Measurements from ENCODE around the gene ATRNL1. TPM values are rescaled to one million over a fixed set of nuclear protein-coding genes. Genes with fewer than 3 reads are reported as not detected.

ATRNL1 gene
- total RNA-seq, 4 donors from 2014 or later, result 0.34 to 1.1 (median 0.55) TPM

DNA sequence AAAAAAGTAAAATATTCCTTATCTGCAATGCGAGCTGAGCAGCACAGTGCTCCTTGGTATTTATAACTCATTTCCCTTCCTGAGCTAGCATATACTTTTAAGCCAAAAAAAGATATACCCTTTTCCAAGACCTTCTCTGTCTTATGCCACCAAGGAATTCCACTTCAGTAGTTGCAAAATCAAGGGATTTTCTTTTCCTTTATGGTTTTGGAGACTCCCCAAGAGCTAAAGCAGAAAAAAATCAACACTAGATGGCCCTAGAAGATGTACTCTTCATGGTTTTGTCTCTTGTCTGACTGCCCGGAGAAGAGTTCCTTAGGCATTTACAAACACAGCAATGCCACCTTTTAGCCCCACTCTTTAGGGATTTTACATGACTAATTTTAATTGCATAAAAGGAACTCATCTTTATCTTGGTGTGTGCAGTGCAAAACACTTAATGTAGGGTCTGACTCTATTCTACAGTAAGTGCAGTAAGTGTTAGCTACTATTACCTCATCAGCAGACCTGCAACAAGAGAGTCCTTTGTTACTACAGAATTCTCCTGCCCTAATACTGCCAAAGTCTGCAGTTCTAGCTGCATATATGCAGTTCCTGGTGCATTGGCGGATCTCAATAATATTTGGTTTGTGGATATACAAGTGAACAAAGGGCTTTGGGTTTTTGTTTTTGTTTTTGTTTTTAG, 736.5 kb downstream of the ATRNL1 start:
- 46 to 57% methylated on average over 3 of the region's 3 CpGs for WGBS, 2 donors
- no peak for TF ChIP-seq POLR2A (IDR thresholded peaks at IDR 0.05)
- TF ChIP-seq, protein P1, sequence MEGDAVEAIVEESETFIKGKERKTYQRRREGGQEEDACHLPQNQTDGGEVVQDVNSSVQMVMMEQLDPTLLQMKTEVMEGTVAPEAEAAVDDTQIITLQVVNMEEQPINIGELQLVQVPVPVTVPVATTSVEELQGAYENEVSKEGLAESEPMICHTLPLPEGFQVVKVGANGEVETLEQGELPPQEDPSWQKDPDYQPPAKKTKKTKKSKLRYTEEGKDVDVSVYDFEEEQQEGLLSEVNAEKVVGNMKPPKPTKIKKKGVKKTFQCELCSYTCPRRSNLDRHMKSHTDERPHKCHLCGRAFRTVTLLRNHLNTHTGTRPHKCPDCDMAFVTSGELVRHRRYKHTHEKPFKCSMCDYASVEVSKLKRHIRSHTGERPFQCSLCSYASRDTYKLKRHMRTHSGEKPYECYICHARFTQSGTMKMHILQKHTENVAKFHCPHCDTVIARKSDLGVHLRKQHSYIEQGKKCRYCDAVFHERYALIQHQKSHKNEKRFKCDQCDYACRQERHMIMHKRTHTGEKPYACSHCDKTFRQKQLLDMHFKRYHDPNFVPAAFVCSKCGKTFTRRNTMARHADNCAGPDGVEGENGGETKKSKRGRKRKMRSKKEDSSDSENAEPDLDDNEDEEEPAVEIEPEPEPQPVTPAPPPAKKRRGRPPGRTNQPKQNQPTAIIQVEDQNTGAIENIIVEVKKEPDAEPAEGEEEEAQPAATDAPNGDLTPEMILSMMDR (IDR thresholded peaks at IDR 0.05), result no peak
- DNase-seq (ENCODE audit: low spot score in 2 of 2), result no peak
- no peak overlapping the region for H3K4me3 ChIP-seq (ENCODE audit: low read depth, poor library complexity, severe bottlenecking)
- intact Hi-C loops (cut with DNase I; ENCODE audit: low total_unique reads), result loop anchor here (5.0 kb wide), 1 partner anchor 402 kb away; no protein-coding TSS in a partner anchor

- WGBS, 2 donors, result 62 to 76% methylated on average over 3 of the region's 3 CpGs
- H3K4me3 ChIP-seq (ENCODE audit: low read depth, poor library complexity, severe bottlenecking), result no peak overlapping the region
- no peak for DNase-seq (ENCODE audit: low spot score in 2 of 2)
- intact Hi-C loops (cut with DNase I; ENCODE audit: low total_unique reads), result loop anchor here (5.0 kb wide), 1 partner anchor 403 kb away; no protein-coding TSS in a partner anchor
- TF ChIP-seq, protein P1 (IDR thresholded peaks at IDR 0.05), result no peak
- no peak for TF ChIP-seq POLR2A (IDR thresholded peaks at IDR 0.05)
Measured at GRCh38 chr10:115830265-115830970, 737.3 kb downstream of the ATRNL1 start.

DNA sequence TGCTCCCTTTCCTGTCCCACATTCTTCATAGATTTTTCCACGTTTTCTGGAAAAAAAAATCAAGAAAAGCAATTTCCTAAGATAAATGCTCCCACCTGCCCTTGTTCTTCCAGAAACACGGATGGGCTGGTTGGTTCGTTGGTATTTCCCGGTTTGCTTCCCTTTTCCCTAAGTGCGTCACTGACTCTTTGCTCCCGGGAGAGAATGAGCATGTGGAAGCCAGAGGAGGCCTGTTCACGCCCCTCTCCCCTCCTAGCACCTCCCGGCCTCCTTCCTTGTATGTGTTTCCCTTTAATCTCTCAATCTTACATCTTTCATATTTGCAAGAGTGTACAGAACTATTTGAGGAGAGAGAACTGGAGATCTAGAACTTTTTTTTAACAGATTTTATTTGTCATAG, 737.9 kb downstream of the ATRNL1 start:
- TF ChIP-seq POLR2A (IDR thresholded peaks at IDR 0.05), result no peak
- TF ChIP-seq, protein P1 (IDR thresholded peaks at IDR 0.05), result no peak
- WGBS, 2 donors, result 73 to 81% methylated on average over 8 of the region's 8 CpGs
- H3K4me3 ChIP-seq (ENCODE audit: low read depth, poor library complexity, severe bottlenecking), result no peak overlapping the region
- no peak for DNase-seq (ENCODE audit: low spot score in 2 of 2)
- intact Hi-C loops (cut with DNase I; ENCODE audit: low total_unique reads), result loop anchor here (5.0 kb wide), 1 partner anchor 404 kb away; no protein-coding TSS in a partner anchor

- no peak overlapping the region for H3K4me3 ChIP-seq (ENCODE audit: low read depth, poor library complexity, severe bottlenecking)
- TF ChIP-seq, protein P1 (IDR thresholded peaks at IDR 0.05), result no peak
- no peak for TF ChIP-seq POLR2A (IDR thresholded peaks at IDR 0.05)
- DNase-seq (ENCODE audit: low spot score in 2 of 2), result no peak
- intact Hi-C loops (cut with DNase I; ENCODE audit: low total_unique reads), result loop anchor here (5.0 kb wide), 1 partner anchor 406 kb away; no protein-coding TSS in a partner anchor
- WGBS, 2 donors, result 46 to 49% methylated on average over 4 of the region's 4 CpGs
Measured at GRCh38 chr10:115833119-115833518, 740.0 kb downstream of the ATRNL1 start.

GRCh38 chr10:115844591-115844990, 751.4 kb downstream of the ATRNL1 start:
- WGBS, 2 donors, result 24 to 34% methylated on average over 3 of the region's 3 CpGs
- H3K4me3 ChIP-seq (ENCODE audit: low read depth, poor library complexity, severe bottlenecking), result no peak overlapping the region
- no peak for DNase-seq (ENCODE audit: low spot score in 2 of 2)
- TF ChIP-seq, protein P1 (IDR thresholded peaks at IDR 0.05), result no peak
- TF ChIP-seq POLR2A (IDR thresholded peaks at IDR 0.05), result no peak
- intact Hi-C loops (cut with DNase I; ENCODE audit: low total_unique reads), result no loop called here
